HG02623 (cell line): ENCODE results near the gene POU5F1.
"Not testable (repeated sequence)": the region's sequence is repeated elsewhere in the genome, so short reads cannot be mapped to it uniquely, and the experiment has no call there.

ENCODE experiments used
- ATAC-seq: cut with Tn5 transposase; IDR thresholded peaks from one replicate; pipeline ENCODE4 v1.9.1; 2021; ENCODE audit warnings: moderate library complexity; ENCODE audit not compliant: unreplicated experiment

Gene POU5F1

GRCh38 chr6:31192431-31193105 lies 22.1 kb upstream of the POU5F1 start:
- ATAC-seq = not testable (repeated sequence)

- ATAC-seq = no peak
Measured at GRCh38 chr6:31190488-31190887, 20.0 kb upstream of the POU5F1 start.

- ATAC-seq = not testable (repeated sequence)
Measured at GRCh38 chr6:31189223-31189622, 18.7 kb upstream of the POU5F1 start.

GRCh38 chr6:31187780-31188194 lies 17.3 kb upstream of the POU5F1 start:
- no peak for ATAC-seq

GRCh38 chr6:31186052-31186734 lies 15.7 kb upstream of the POU5F1 start:
- ATAC-seq = no peak

GRCh38 chr6:31185695-31186051 lies 15.2 kb upstream of the POU5F1 start:
- ATAC-seq = not testable (repeated sequence)

- ATAC-seq = not testable (repeated sequence)
Measured at GRCh38 chr6:31183859-31184258, 13.4 kb upstream of the POU5F1 start.

- not testable (repeated sequence) for ATAC-seq
Measured at GRCh38 chr6:31183287-31183686, 12.8 kb upstream of the POU5F1 start.

GRCh38 chr6:31180500-31180899 lies 10.0 kb upstream of the POU5F1 start:
- no peak for ATAC-seq

- no peak for ATAC-seq
Measured at GRCh38 chr6:31179896-31180295, 9.4 kb upstream of the POU5F1 start.

- ATAC-seq = no peak
Measured at GRCh38 chr6:31179042-31179386, 8.5 kb upstream of the POU5F1 start.

- ATAC-seq = no peak
Measured at GRCh38 chr6:31178143-31179041, 7.9 kb upstream of the POU5F1 start.

- no peak for ATAC-seq
Measured at GRCh38 chr6:31175971-31176370, 5.5 kb upstream of the POU5F1 start.

GRCh38 chr6:31174378-31174777 lies 3.9 kb upstream of the POU5F1 start:
- ATAC-seq = no peak

GRCh38 chr6:31173406-31173805 lies 2.9 kb upstream of the POU5F1 start:
- no peak for ATAC-seq

GRCh38 chr6:31172973-31173384 lies 2.5 kb upstream of the POU5F1 start:
- ATAC-seq = no peak

- no peak for ATAC-seq
Measured at GRCh38 chr6:31171931-31172905, 1.7 kb upstream of the POU5F1 start.

- ATAC-seq = no peak
Measured at GRCh38 chr6:31170987-31171671, 647 bp upstream of the POU5F1 start.

GRCh38 chr6:31169858-31170599 lies 453 bp downstream of the POU5F1 start:
- not testable (repeated sequence) for ATAC-seq
